ENCODE measurements around the gene ZNF783. TPM values are rescaled to one million over a fixed set of nuclear protein-coding genes. Genes with fewer than 3 reads are reported as not detected.

Gene ZNF783
- total and polyA plus RNA-seq, 9 donors = 5.5 to 27.6 (median 17.0) TPM

DNA sequence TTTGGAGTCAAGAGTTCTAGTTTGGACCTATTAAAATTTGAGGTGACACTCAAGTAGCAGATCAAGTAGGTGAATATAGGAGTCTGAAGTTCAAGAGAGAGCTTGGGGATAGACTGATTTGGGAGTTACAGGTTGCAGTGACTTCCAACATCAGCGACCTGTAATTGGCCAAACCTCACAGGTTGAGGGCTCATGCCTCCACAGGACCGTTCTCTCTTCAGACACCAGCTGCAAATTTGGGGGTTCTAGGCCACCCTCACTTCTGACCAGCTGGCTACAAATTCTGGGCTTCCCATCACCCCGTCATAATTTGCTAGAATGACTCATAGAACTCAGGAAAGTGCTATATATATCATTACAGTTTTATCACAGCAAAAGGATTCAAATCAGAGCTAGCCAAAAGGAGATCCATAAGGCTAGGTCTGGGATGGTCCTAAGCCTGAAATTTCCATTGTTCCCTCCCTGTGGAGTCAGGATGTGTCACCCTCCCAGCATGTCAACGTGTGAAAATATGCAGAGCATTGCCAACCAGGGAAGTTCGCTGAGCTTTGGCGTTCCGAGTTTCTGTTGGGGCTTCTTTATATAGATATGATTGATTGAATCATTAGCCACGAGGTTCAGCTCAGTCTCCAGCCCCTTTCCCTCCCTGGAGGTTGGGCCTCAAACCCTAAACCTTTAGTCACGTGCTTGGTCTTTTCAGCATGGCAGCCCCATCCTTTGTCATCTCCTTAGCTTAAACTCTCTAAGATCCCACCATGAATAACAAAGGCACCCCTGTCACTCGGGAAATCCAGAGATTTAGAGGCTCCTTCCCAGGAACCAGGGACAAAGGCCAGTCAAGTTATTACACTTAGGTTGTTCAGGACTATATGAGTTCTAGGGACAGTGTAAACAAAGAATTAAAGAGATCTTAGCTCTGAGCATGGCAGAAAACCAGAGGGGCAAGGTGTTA lies 43.3 kb upstream of the ZNF783 start:
- no peaks in the 10 kb centered on the region for H3K9me3 ChIP-seq
- no peak for DNase-seq
- H3K27me3 ChIP-seq = no peaks in the 10 kb centered on the region
- no peaks in the 10 kb centered on the region for H3K4me1 ChIP-seq (ENCODE audit: insufficient read depth)
- no peak overlapping the region for H3K4me3 ChIP-seq
- WGBS, 3 donors = 85 to 88% (median 85%) methylated on average over 10 of the region's 10 CpGs
- H3K27ac ChIP-seq = no peak overlapping the region
- intact Hi-C loops (cut with DNase I) = no loop called here
- TF ChIP-seq, protein P1, sequence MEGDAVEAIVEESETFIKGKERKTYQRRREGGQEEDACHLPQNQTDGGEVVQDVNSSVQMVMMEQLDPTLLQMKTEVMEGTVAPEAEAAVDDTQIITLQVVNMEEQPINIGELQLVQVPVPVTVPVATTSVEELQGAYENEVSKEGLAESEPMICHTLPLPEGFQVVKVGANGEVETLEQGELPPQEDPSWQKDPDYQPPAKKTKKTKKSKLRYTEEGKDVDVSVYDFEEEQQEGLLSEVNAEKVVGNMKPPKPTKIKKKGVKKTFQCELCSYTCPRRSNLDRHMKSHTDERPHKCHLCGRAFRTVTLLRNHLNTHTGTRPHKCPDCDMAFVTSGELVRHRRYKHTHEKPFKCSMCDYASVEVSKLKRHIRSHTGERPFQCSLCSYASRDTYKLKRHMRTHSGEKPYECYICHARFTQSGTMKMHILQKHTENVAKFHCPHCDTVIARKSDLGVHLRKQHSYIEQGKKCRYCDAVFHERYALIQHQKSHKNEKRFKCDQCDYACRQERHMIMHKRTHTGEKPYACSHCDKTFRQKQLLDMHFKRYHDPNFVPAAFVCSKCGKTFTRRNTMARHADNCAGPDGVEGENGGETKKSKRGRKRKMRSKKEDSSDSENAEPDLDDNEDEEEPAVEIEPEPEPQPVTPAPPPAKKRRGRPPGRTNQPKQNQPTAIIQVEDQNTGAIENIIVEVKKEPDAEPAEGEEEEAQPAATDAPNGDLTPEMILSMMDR (IDR thresholded peaks at IDR 0.05) = no peak
- no peaks in the 10 kb centered on the region for H3K36me3 ChIP-seq

DNA sequence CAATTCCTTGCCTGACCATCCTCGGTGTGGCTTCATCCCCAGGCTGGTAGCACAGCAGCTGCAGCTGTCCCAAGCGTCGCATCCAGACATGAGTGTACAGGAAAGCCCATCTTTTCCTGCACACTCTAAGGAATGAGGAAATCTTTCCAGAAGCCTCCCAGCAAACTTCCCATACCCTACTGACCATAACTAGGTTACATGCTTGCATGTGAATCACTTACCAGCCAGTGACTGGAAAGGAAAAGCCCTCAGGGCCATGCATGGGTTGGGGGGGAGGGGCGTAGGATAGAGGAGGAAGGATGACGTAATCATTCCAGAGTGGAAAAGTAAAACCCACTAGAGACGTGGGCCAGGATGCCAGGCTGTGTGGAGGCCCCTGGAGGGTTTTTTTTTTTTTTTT lies 41.5 kb upstream of the ZNF783 start:
- Histone ChIP-seq H3K4me1 (ENCODE audit: insufficient read depth) (no peaks in the 10 kb centered on the region), H3K36me3 (no peaks in the 10 kb centered on the region), H3K4me3 (no peak overlapping the region), H3K27ac (no peak overlapping the region), H3K9me3 (no peaks in the 10 kb centered on the region), H3K27me3 (no peaks in the 10 kb centered on the region)
- TF ChIP-seq EP300 (IDR thresholded peaks at IDR 0.05) = no peak
- TF ChIP-seq, protein P1 (IDR thresholded peaks at IDR 0.05) = no peak
- TF ChIP-seq POLR2A (IDR thresholded peaks at IDR 0.05) = no peak
- DNase-seq = no peak
- WGBS, 3 donors = 69 to 76% (median 75%) methylated on average over 6 of the region's 6 CpGs
- intact Hi-C loops (cut with DNase I) = no loop called here

DNA sequence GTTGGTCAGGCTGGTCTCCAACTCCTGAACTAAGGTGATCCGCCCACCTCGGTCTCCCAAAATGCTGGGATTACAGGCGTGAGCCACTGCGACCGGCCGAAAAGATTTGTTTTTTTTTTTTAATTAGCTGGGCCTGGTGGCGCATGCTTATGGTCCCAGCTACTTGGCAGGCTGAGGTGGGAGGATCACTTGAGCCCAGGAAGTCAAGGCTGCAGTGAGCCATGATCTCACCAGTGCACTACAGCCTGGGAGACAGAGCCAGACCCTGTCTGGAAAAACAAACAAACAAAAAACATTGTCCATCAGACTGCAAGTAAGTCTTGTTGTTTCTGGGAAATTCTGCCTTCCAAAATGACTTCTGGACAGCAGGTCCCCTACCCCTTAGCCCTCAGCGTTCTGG lies 38.8 kb upstream of the ZNF783 start:
- 88 to 90% (median 89%) methylated on average over 8 of the region's 8 CpGs for WGBS, 3 donors
- no peaks in the 10 kb centered on the region for H3K36me3 ChIP-seq
- H3K4me3 ChIP-seq = no peak overlapping the region
- no peak for DNase-seq
- TF ChIP-seq, protein P1 (IDR thresholded peaks at IDR 0.05) = no peak
- TF ChIP-seq EP300 (IDR thresholded peaks at IDR 0.05) (no peak), POLR2A (IDR thresholded peaks at IDR 0.05) (no peak)
- H3K9me3 ChIP-seq = no peaks in the 10 kb centered on the region
- H3K27ac ChIP-seq = no peak overlapping the region
- no peaks in the 10 kb centered on the region for H3K4me1 ChIP-seq (ENCODE audit: insufficient read depth)
- intact Hi-C loops (cut with DNase I) = no loop called here
- H3K27me3 ChIP-seq = no peaks in the 10 kb centered on the region

DNA sequence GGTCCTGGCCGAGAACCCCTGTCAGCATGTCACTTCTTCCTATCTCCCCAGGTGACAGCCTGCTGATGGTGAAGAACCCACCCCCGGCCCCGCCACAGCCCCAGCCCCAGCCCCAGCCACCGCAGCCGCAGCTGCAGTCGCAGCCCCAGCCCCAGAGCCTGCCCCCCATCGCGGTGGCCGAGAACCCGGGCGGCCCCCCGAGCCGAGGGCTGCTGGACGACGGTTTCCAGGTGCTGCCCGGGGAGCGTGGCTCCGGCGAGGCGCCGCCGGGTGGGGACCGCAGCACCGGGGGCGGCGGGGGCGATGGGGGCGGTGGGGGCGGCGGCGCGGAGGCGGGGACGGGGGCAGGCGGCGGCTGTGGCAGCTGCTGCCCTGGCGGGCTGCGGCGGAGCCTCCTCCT lies 38.2 kb upstream of the ZNF783 start:
- no peak for DNase-seq
- intact Hi-C loops (cut with DNase I) = no loop called here
- no peak overlapping the region for H3K27ac ChIP-seq
- no peaks in the 10 kb centered on the region for H3K36me3 ChIP-seq
- H3K9me3 ChIP-seq = no peaks in the 10 kb centered on the region
- WGBS, 3 donors = 96 to 98% (median 97%) methylated on average over 29 to 39 of the region's 39 CpGs
- no peaks in the 10 kb centered on the region for H3K27me3 ChIP-seq
- H3K4me3 ChIP-seq = no peak overlapping the region
- no peaks in the 10 kb centered on the region for H3K4me1 ChIP-seq (ENCODE audit: insufficient read depth)
- no peak for TF ChIP-seq EP300 (IDR thresholded peaks at IDR 0.05)
- TF ChIP-seq, protein P1 (IDR thresholded peaks at IDR 0.05) = no peak
- no peak for TF ChIP-seq POLR2A (IDR thresholded peaks at IDR 0.05)

All from ovary (tissue), 9 donors.